ENCODE results near the gene EYA2. TPM values are rescaled to one million over a fixed set of nuclear protein-coding genes. Genes with fewer than 3 reads are reported as not detected.

EYA2 gene
- total and polyA plus RNA-seq, 2 of the 4 experiments (the other 2 are of a cell fraction): 2.3 to 5.4 TPM

DNA sequence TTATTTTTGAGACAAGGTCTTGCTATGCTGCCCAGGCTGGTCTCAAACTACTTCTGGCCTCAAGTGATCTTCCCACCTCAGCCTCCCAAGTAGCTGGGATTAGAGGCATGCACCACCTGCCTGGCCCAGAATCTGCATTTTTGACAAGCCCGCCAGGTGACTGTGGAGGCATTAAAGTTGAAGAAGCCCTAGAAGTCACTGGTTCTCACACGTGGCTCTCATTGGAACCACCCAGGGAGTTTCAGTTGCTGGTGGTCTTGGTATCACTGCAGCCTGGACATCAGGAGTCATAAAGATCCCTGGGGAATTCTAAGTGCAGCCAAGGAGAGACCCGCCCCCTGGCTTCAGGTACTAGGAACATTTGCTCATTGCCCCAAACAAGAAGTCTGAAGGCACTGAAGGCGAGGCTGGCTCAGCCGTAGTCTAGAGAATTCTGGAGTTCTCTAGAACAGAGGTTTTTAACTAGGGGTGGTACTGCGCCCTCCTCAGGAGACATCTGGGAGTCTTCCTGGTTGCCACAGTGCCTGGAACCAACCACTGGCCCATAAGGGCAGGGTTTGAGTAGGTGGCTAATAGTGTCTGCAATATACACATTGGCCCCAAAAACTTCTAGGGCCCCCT lies 279.1 kb downstream of the EYA2 start:
- ChIA-PET POLR2A (ENCODE audit: unreplicated experiment) (no interaction called here), CTCF (no interaction called here)
- H3K4me1 ChIP-seq (ENCODE audit: control insufficient read depth, insufficient read depth, low read length): peaks cover 3% of the 10 kb centered on the region; the same call in 1 of the 2 replicates
- in situ Hi-C loops (cut with MboI; ENCODE audit: low sequenced_read_pairs) (no loop called here), intact Hi-C loops (cut with micrococcal nuclease) (no loop called here), dilution Hi-C loops (cut with HindIII; ENCODE audit: low sequenced_read_pairs, unreplicated experiment) (no loop called here)
- H3K27me3 ChIP-seq (ENCODE audit: control insufficient read depth, insufficient read depth, low read length): no peaks in the 10 kb centered on the region
- no peak overlapping the region for H3K4me2 ChIP-seq (ENCODE audit: low read depth, low read length)
- no peak overlapping the region for H3K4me3 ChIP-seq (ENCODE audit: insufficient read depth, low read depth, low read length)
- H3K14ac ChIP-seq (replicated peaks; ENCODE audit: low read depth, low read length): no peak overlapping the region
- H3K9me1 ChIP-seq (ENCODE audit: insufficient read depth, low read length): no peaks in the 10 kb centered on the region; the same call in 1 of the 2 replicates
- no peak overlapping the region for H3K9ac ChIP-seq (ENCODE audit: low read depth, low read length)
- H2AFZ ChIP-seq (replicated peaks; ENCODE audit: low read length, poor library complexity): no peak overlapping the region
- H3K18ac ChIP-seq (ENCODE audit: low read depth, low read length): no peak overlapping the region
- peaks cover 1% of the 10 kb centered on the region; the same call in 1 of the 2 replicates for H3K36me3 ChIP-seq (ENCODE audit: control insufficient read depth, insufficient read depth, low read length)
- H4K5ac ChIP-seq (ENCODE audit: low read depth, low read length): no peak overlapping the region
- no peak overlapping the region for H2BK15ac ChIP-seq (ENCODE audit: low read depth, low read length)
- 100% methylated on average over 2 of the region's 6 CpGs; no CpG with 5 or more reads in 1 of the 2 experiments for WGBS, 2 experiments (ENCODE audit: extremely low coverage in 2 of 2, insufficient read length in 1 of 2)
- H2AK9ac ChIP-seq (replicated peaks; ENCODE audit: low read depth, low read length, poor library complexity): no peak overlapping the region
- no peak overlapping the region for H2AK5ac ChIP-seq (ENCODE audit: low read depth, low read length)
- H3K4ac ChIP-seq (ENCODE audit: low read depth, low read length): no peak overlapping the region
- no peak overlapping the region for H2BK20ac ChIP-seq (ENCODE audit: low read depth, low read length)
- no peak overlapping the region for H2BK120ac ChIP-seq (ENCODE audit: low read depth, low read length)
- TF ChIP-seq, protein P1, sequence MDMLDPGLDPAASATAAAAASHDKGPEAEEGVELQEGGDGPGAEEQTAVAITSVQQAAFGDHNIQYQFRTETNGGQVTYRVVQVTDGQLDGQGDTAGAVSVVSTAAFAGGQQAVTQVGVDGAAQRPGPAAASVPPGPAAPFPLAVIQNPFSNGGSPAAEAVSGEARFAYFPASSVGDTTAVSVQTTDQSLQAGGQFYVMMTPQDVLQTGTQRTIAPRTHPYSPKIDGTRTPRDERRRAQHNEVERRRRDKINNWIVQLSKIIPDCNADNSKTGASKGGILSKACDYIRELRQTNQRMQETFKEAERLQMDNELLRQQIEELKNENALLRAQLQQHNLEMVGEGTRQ (IDR thresholded peaks at IDR 0.05; ENCODE audit: low read depth, low read length): no peak
- TF ChIP-seq RAD21 (IDR thresholded peaks at IDR 0.05; ENCODE audit: low read length) (no peak), SMC3 (IDR thresholded peaks at IDR 0.05; ENCODE audit: low read depth, low read length) (no peak), NFE2L2 (IDR thresholded peaks at IDR 0.05; ENCODE audit: low read depth, low read length) (no peak), RCOR1 (IDR thresholded peaks at IDR 0.05; ENCODE audit: insufficient replicate concordance, low read length) (no peak), FOS (IDR thresholded peaks at IDR 0.05; ENCODE audit: low read depth, low read length) (no peak), RFX5 (IDR thresholded peaks at IDR 0.05; ENCODE audit: low read depth, low read length) (no peak), MAZ (IDR thresholded peaks at IDR 0.05; ENCODE audit: borderline replicate concordance, low read depth, low read length) (no peak), MXI1 (IDR thresholded peaks at IDR 0.05; ENCODE audit: borderline replicate concordance, low read depth, low read length) (no peak), CEBPB (IDR thresholded peaks at IDR 0.05; ENCODE audit: low read depth, low read length) (no peak)
- TF ChIP-seq, protein P2, sequence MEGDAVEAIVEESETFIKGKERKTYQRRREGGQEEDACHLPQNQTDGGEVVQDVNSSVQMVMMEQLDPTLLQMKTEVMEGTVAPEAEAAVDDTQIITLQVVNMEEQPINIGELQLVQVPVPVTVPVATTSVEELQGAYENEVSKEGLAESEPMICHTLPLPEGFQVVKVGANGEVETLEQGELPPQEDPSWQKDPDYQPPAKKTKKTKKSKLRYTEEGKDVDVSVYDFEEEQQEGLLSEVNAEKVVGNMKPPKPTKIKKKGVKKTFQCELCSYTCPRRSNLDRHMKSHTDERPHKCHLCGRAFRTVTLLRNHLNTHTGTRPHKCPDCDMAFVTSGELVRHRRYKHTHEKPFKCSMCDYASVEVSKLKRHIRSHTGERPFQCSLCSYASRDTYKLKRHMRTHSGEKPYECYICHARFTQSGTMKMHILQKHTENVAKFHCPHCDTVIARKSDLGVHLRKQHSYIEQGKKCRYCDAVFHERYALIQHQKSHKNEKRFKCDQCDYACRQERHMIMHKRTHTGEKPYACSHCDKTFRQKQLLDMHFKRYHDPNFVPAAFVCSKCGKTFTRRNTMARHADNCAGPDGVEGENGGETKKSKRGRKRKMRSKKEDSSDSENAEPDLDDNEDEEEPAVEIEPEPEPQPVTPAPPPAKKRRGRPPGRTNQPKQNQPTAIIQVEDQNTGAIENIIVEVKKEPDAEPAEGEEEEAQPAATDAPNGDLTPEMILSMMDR (conservative IDR thresholded peaks at IDR 0.05; ENCODE audit: low read depth, low read length): no peak
- TF ChIP-seq, protein P3, sequence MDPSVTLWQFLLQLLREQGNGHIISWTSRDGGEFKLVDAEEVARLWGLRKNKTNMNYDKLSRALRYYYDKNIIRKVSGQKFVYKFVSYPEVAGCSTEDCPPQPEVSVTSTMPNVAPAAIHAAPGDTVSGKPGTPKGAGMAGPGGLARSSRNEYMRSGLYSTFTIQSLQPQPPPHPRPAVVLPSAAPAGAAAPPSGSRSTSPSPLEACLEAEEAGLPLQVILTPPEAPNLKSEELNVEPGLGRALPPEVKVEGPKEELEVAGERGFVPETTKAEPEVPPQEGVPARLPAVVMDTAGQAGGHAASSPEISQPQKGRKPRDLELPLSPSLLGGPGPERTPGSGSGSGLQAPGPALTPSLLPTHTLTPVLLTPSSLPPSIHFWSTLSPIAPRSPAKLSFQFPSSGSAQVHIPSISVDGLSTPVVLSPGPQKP (IDR thresholded peaks at IDR 0.05; ENCODE audit: borderline replicate concordance, low read depth, low read length): no peak
- H3K79me1 ChIP-seq (ENCODE audit: low read depth in 1 of 2, low read length in 2 of 2): no peaks in the 10 kb centered on the region
- ATAC-seq (ENCODE audit: low read depth) (no peak), DNase-seq (no peak)
- H4K8ac ChIP-seq (ENCODE audit: low read depth in 2 of 2, low read length in 2 of 2): no peak overlapping the region
- no TSS peak for BruUV-seq (replicated peaks)
- no peak overlapping the region for H2BK5ac ChIP-seq (ENCODE audit: low read depth, low read length, poor library complexity, severe bottlenecking)
- no peaks in the 10 kb centered on the region for H3K9me3 ChIP-seq (ENCODE audit: control insufficient read depth, insufficient read depth, low read length)
- H4K91ac ChIP-seq (ENCODE audit: insufficient read depth, low read depth, low read length): no peak overlapping the region
- no peak overlapping the region for H3K23ac ChIP-seq (ENCODE audit: low read depth, low read length)
- H3K27ac ChIP-seq (ENCODE audit: insufficient read depth, low read length): no peak overlapping the region
- no peaks in the 10 kb centered on the region for H4K20me1 ChIP-seq (ENCODE audit: insufficient read depth, low read length)
- H3K56ac ChIP-seq (ENCODE audit: extremely low read depth, insufficient read depth, low read length): no peak overlapping the region

Data from IMR-90 (cell line).